HEK293T (cell line): ENCODE data around the gene BORA.

Source experiments
- CTCF ChIA-PET: fragments of 350-600 bp; formaldehyde crosslinking; extraction: SDS; loops from one replicate; lab custom pipeline; 2021; ENCODE audit warnings: antibody characterized with exemption, inconsistent platforms; lab: Yijun Ruan, JAX
- POLR2A ChIA-PET: fragments of 350-600 bp; formaldehyde crosslinking; extraction: SDS; loops from one replicate; lab custom pipeline; 2020; ENCODE audit warnings: antibody characterized with exemption, inconsistent platforms; lab: Yijun Ruan, JAX
- DNase-seq: peaks from one replicate; pipeline ENCODE4 v3.0.0; 2012; ENCODE audit warnings: mixed read lengths; ENCODE audit errors: extremely low spot score
- ARNT ChIP-seq: fragments of 450-650 bp; IDR thresholded peaks from 2 replicates; pipeline ENCODE4 v1.6.1; 2017; ENCODE audit warnings: mild to moderate bottlenecking
- BHLHE40 ChIP-seq: fragments of 450-650 bp; IDR thresholded peaks from 2 replicates; pipeline ENCODE4 v1.6.1; 2016; ENCODE audit warnings: mild to moderate bottlenecking, moderate library complexity, borderline replicate concordance
- CTBP1 ChIP-seq: fragments of 450-650 bp; IDR thresholded peaks from 2 replicates; pipeline ENCODE4 v1.6.1; 2016; ENCODE audit warnings: borderline replicate concordance
- ELF4 ChIP-seq: fragments of 450-650 bp; IDR thresholded peaks from 2 replicates; pipeline ENCODE4 v1.6.1; 2017; ENCODE audit warnings: antibody characterized with exemption
- FOXA1 ChIP-seq: fragments of 450-650 bp; IDR thresholded peaks from 2 replicates; pipeline ENCODE4 v1.6.1; 2016; ENCODE audit warnings: mild to moderate bottlenecking
- FOXK2 ChIP-seq: fragments of 450-650 bp; IDR thresholded peaks from 2 replicates; pipeline ENCODE4 v1.6.1; 2016; ENCODE audit warnings: mild to moderate bottlenecking
- FOXM1 ChIP-seq: fragments of 450-650 bp; IDR thresholded peaks from 2 replicates; pipeline ENCODE4 v1.6.1; 2017; ENCODE audit warnings: mild to moderate bottlenecking, borderline replicate concordance
- HDGF ChIP-seq: fragments of 450-650 bp; IDR thresholded peaks from 2 replicates; pipeline ENCODE4 v1.6.1; 2017; ENCODE audit warnings: antibody characterized with exemption, borderline replicate concordance
- L3MBTL2 ChIP-seq: fragments of 450-650 bp; conservative IDR thresholded peaks from 2 replicates; pipeline ENCODE4 v1.6.1; 2016; ENCODE audit warnings: mild to moderate bottlenecking
- LEF1 ChIP-seq: fragments of 450-650 bp; IDR thresholded peaks from 2 replicates; pipeline ENCODE4 v1.6.1; 2017; ENCODE audit warnings: mild to moderate bottlenecking, borderline replicate concordance
- NFRKB ChIP-seq: fragments of 450-650 bp; IDR thresholded peaks from 2 replicates; pipeline ENCODE4 v1.6.1; 2016; ENCODE audit warnings: mild to moderate bottlenecking, moderate library complexity
- PKNOX1 ChIP-seq: fragments of 450-650 bp; IDR thresholded peaks from 2 replicates; pipeline ENCODE4 v1.6.1; 2016
- SP1 ChIP-seq: fragments of 450-650 bp; IDR thresholded peaks from 2 replicates; pipeline ENCODE4 v1.6.1; 2017
- SUZ12 ChIP-seq: fragments of 450-650 bp; IDR thresholded peaks from 2 replicates; pipeline ENCODE4 v1.6.1; 2016; ENCODE audit warnings: mild to moderate bottlenecking
- TARDBP ChIP-seq: fragments of 450-650 bp; IDR thresholded peaks from 2 replicates; pipeline ENCODE4 v1.6.1; 2016
- ZNF384 ChIP-seq: fragments of 450-650 bp; IDR thresholded peaks from 2 replicates; pipeline ENCODE4 v1.6.1; 2016

BORA gene

GRCh38 chr13:72728290-72728605 lies 525 bp downstream of the BORA start:
- ChIA-PET CTCF (interaction anchor here (1.7 kb wide), 1 partner anchor 79 kb away, joined by 5 read pairs; no protein-coding TSS in a partner anchor), POLR2A (interaction anchor here (0.9 to 2.3 kb wide), 5 partner anchors 9 to 1596 kb away, joined by 3 to 6 read pairs (median 3); no protein-coding TSS in a partner anchor)
- DNase-seq, result no peak
- TF ChIP-seq PKNOX1, result peak; percentile 96
- TF ChIP-seq SUZ12, result no peak
- TF ChIP-seq ELF4, result 0 out of 2 replicates have a peak, but pooled peaks have one; percentile 6

GRCh38 chr13:72737033-72737432 lies 9.3 kb downstream of the BORA start:
- TF ChIP-seq LEF1 (no peak), ARNT (no peak), L3MBTL2 (no peak), SP1 (no peak), PKNOX1 (no peak), HDGF (no peak), ZNF384 (no peak), NFRKB (no peak), BHLHE40 (no peak), FOXK2 (no peak), SUZ12 (no peak), FOXM1 (no peak), CTBP1 (no peak), TARDBP (no peak), ELF4 (no peak), FOXA1 (no peak)
- ChIA-PET CTCF (interaction anchor here (1.1 kb wide), 1 partner anchor 8 kb away, joined by 3 read pairs; no protein-coding TSS in a partner anchor), POLR2A (interaction anchor here (0.7 kb wide), 1 partner anchor 9 kb away, joined by 3 read pairs; the partner anchor contains the start of genes BORA and MZT1)
- DNase-seq, result no peak

GRCh38 chr13:72740015-72740414 lies 12.3 kb downstream of the BORA start:
- TF ChIP-seq LEF1 (no peak), PKNOX1 (no peak), FOXA1 (no peak), ZNF384 (no peak), TARDBP (no peak), SP1 (no peak), NFRKB (no peak), L3MBTL2 (no peak)
- ChIA-PET CTCF (no interaction called here), POLR2A (no interaction called here)

GRCh38 chr13:72745260-72745659 lies 17.5 kb downstream of the BORA start:
- TF ChIP-seq TARDBP (no peak), PKNOX1 (no peak), BHLHE40 (no peak), FOXA1 (no peak), NFRKB (no peak), L3MBTL2 (no peak), ZNF384 (no peak), HDGF (no peak), SUZ12 (no peak), ARNT (no peak), SP1 (no peak), CTBP1 (no peak), FOXM1 (no peak), ELF4 (no peak), FOXK2 (no peak), LEF1 (no peak)
- ChIA-PET POLR2A (no interaction called here), CTCF (interaction anchor here (0.6 kb wide), 1 partner anchor 64 kb away, joined by 3 read pairs; no protein-coding TSS in a partner anchor)
- no peak for DNase-seq

More at GRCh38 chr13:72740015-72740414, 12.3 kb downstream of the BORA start:
- DNase-seq, result no peak

GRCh38 chr13:72751220-72751619 lies 23.5 kb downstream of the BORA start:
- no peak for TF ChIP-seq BHLHE40
- TF ChIP-seq L3MBTL2, result no peak
- no peak for TF ChIP-seq FOXM1
- no peak for TF ChIP-seq SP1
- TF ChIP-seq HDGF, result no peak
- no peak for TF ChIP-seq NFRKB
- ChIA-PET POLR2A (no interaction called here), CTCF (no interaction called here)
- DNase-seq, result no peak

GRCh38 chr13:72754111-72754510 lies 26.4 kb downstream of the BORA start:
- ChIA-PET POLR2A (no interaction called here), CTCF (no interaction called here)
- DNase-seq, result no peak
- no peak for TF ChIP-seq SUZ12
- TF ChIP-seq TARDBP, result no peak
- TF ChIP-seq NFRKB, result no peak
- TF ChIP-seq FOXM1, result no peak
- no peak for TF ChIP-seq PKNOX1
- peak; percentile 64 for TF ChIP-seq ZNF384
- TF ChIP-seq FOXA1, result no peak
- no peak for TF ChIP-seq L3MBTL2
- no peak for TF ChIP-seq FOXK2
